Femur (tissue), 1 donor: ENCODE results near the gene KIAA1671.
A peak's percentile ranks its signal among the peaks of the same experiment; 100 is the strongest.

Experiments
- DNase-seq: peaks from one replicate; pipeline ENCODE4 v3.0.0-alpha.2; 2017

The KIAA1671 gene

DNA sequence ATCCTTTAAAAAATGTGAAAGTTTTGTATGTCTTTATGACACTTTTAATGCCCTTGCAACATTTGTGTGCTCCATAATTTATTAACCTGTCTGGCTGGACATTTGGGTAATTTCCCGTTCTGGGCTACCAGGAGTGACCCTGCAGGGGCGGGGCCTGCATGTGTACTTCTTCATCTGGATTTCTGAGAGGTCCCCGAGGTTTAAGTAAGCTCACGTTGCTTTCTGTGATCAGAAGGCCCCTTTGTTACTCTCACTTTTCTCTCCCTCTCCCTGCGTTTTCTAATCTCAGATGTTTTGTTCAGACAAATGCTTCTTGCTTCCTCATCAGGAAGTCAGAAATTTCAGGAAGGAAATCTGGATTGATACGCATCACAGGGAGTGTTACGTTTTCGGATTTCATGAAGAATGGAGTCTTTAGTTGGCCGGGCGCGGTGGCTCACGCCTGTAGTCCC, 168.3 kb downstream of the KIAA1671 start:
- DNase-seq: no peak

DNA sequence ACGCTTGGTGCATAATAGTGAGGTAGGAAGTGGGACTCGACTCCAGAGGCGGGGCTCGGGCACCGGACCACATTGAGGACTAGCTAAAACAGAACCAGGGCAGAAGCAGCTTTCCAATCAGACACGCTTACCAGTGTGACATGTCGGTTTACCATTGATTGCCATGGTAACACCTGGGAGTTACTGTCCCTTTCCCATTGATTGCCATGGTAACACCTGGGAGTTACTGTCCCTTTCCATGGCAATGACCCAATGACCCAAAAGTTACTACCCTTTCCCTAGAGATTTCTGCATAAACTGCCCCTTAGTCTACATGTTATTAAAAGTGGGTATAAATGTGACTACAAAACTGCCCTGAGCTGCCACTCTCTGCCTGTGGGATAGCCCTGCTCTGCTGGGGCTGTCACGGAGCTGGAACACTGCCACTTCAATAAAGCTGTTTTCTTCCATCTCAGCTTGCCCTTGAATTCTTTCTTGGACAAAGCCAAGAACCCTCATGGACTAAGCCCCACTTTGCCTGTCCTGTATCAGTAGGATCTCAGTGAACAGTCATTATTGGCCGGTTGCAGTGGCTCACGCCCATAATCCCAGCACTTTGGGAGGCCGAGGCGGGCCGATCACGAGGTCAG, 169.7 kb downstream of the KIAA1671 start:
- no peak for DNase-seq

GRCh38 chr22:25123677-25124076, 171.2 kb downstream of the KIAA1671 start:
- no peak for DNase-seq

GRCh38 chr22:25125693-25126357, 173.3 kb downstream of the KIAA1671 start:
- no peak for DNase-seq

DNA sequence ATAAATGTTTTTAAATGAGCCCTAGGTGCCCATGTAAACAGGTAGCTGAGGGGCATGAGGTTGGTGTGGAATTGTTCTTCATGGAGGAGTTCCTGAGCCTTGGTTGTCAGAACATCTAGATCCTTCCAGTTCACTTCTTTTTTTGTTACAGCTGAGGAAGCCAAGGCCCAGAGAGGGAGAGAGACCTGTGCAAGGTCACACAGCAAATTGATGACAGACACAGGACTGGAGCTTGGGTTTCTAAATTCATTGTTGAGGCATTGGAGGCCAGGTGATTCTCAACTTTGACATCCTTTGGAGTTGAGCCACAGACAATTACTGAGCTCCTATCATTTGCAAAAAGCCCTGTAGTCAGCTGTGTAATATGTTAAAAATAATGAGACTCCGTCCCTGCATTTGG, 174.0 kb downstream of the KIAA1671 start:
- DNase-seq: no peak

DNA sequence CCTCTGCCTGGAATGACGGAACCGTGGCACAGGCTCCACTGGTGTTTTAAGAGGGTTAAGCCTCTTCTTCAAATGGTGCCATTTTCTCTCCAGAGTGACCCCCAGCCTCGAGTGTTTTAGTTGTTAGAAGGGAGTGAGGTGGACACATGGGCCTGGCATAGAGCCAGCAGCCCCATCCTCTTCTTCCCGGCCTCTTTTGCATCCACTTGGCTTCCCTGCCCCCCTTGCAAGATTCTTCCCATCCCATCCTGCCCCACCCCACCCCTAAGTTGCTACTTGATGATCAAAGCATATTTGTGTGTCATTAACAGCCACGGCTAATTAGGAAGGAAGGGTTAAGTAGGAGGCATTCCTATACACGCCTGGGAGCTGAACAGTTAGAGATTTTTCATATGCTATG, 174.8 kb downstream of the KIAA1671 start:
- no peak for DNase-seq

- no peak for DNase-seq
Measured at GRCh38 chr22:25130462-25130861, 177.9 kb downstream of the KIAA1671 start.

DNA sequence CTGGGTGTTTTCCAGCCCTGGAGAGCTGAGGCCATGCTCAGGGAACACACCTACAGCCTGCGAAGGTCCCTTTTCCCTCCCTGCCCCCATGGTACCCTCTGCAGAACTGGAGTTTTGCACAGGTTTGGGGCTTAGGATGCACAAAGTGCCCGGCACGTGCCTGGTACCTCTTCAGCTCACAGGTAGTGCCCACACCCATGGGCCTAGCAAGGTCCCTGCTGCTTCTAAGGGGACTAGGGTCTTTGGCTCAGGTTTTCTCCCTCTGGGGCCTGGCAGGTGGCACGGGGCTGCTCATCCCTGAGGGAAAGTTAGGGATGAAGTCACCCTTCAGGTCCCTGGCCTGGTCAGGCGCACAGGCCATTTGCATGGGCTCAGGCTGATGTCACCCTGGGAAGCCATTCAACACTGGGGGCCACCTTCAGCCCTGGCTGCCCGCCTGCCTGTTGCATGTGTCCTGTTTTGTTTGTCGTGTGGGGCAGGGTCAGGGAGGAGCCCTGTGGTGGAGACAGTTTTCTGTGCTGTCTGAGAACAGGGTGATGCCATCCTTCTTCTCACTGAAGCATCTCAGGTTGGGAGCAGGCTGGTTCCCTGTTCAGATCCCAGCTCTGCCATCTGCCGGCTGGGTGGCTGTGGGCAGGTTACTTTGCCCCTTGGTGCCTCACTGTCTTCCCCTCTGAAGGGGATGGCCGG, 178.8 kb downstream of the KIAA1671 start:
- DNase-seq: no peak

DNA sequence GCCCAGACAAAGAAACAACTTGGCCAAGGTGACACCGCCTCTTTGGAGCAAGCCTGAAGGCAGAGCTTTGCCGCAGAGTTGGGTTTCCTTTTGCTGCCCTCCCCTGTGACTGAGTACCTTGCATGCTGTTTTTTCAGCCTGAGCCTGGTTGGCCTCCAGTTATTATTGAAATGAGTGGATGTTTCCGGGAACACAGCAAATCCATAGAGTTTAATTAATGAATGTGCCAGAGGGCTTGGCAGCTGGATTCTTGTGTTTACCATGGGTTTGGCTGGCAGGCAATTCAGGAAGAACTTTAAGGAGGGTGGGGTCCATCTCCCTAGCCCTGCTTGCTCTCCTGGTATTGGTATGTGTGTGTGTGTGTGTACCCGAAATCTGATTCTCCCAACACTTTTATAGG, 181.5 kb downstream of the KIAA1671 start:
- DNase-seq: no peak

DNA sequence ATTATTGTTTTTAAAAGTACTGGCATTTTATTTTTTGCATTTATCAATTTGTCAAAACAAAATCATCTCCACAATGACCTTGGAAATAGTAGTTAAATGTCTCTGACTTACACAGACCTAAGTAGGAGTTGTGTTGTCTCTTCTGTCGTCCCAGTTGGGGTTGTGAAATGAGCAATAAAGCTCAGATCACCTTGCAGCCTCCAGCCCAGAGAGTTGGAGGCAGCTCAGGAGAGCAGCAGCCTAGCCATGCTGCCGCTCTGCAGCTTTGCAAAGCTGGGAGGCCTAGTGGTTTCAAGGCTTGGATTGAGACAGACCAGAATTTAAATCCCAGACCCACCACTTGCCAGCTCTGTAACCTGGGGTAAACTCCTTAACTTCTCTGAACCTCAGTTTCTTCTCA, 181.9 kb downstream of the KIAA1671 start:
- DNase-seq: no peak

GRCh38 chr22:25136953-25137576, 184.5 kb downstream of the KIAA1671 start:
- no peak for DNase-seq

DNA sequence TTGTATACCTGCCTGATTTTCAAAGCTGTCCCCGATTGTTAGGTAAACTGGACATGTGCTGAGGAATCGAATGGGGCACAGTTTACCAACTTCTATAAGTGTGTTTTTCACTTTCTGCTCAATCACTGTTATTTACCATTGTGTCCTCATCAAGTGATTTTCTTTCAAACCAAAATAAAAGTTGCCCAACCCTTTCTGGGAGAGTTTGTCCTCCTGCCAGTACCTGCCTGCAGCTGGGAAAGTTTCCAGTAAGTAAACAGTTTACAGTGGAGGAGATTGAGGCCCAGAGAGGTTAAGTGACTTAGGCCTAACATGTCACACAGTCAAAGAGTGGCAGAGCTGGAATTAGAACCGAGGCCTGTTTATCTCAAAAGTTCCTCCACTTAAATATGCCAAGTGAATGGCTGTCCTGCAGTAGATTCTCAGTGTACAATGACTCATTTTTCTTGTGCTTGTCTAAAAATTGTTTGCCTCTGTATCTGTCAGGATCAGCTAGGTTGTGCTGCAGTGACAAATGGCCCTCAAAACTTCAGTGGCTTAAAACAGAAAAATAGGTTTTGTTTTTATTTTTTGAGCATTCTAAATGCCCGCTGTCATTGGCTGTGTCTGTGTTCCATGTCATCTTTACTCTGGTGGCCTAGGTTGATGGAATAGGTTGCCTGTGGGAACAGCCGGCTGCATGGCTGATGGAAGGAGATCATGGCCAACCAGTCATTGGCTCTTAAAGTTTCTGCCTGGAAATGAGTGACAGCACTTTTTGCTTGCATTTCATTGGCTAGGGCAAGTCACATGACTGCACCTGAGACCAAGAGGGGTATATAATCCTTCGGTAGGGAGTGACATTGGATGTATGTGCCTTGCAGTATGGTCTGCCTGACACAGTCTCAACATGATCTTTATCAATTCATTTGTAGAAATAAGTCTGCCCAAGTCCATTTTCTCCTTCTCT, 185.3 kb downstream of the KIAA1671 start:
- DNase-seq: no peak

- DNase-seq: peak; percentile 61
Measured at GRCh38 chr22:25139062-25139461, 186.5 kb downstream of the KIAA1671 start.

- DNase-seq: no peak
Measured at GRCh38 chr22:25142102-25142501, 189.6 kb downstream of the KIAA1671 start.

GRCh38 chr22:25143156-25144076, 190.9 kb downstream of the KIAA1671 start:
- no peak for DNase-seq

GRCh38 chr22:25144522-25144921, 192.0 kb downstream of the KIAA1671 start:
- DNase-seq: no peak

DNA sequence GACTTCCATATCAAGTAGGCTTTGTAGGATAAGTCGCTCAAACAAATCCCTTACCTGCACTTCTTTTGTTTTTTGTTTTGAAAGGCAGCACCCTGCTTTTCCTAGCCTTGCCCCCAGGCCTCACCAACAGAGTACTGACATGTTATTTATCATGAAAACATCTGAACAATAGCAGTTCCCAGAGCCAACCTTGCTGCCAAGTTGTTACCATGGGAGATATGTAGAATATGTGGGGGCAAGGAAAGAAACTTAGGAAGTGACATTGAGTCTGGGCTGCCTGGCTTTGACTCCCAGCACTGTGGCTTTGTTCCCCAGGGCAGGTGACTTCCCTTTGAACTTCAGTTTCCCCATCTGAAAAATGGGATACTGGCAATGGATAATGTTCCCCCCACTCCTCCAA, 193.8 kb downstream of the KIAA1671 start:
- no peak for DNase-seq

- no peak for DNase-seq
Measured at GRCh38 chr22:25146906-25147641, 194.6 kb downstream of the KIAA1671 start.

- no peak for DNase-seq
Measured at GRCh38 chr22:25147642-25147928, 195.1 kb downstream of the KIAA1671 start.

- no peak for DNase-seq
Measured at GRCh38 chr22:25148149-25148691, 195.7 kb downstream of the KIAA1671 start.

- no peak for DNase-seq
Measured at GRCh38 chr22:25149014-25149413, 196.5 kb downstream of the KIAA1671 start.
